EL (cell line): ENCODE data around the gene UNK.

Source experiments
- DNase-seq: peaks from one replicate; pipeline ENCODE4 v3.0.0-alpha.2; 2016

UNK gene, protein sequence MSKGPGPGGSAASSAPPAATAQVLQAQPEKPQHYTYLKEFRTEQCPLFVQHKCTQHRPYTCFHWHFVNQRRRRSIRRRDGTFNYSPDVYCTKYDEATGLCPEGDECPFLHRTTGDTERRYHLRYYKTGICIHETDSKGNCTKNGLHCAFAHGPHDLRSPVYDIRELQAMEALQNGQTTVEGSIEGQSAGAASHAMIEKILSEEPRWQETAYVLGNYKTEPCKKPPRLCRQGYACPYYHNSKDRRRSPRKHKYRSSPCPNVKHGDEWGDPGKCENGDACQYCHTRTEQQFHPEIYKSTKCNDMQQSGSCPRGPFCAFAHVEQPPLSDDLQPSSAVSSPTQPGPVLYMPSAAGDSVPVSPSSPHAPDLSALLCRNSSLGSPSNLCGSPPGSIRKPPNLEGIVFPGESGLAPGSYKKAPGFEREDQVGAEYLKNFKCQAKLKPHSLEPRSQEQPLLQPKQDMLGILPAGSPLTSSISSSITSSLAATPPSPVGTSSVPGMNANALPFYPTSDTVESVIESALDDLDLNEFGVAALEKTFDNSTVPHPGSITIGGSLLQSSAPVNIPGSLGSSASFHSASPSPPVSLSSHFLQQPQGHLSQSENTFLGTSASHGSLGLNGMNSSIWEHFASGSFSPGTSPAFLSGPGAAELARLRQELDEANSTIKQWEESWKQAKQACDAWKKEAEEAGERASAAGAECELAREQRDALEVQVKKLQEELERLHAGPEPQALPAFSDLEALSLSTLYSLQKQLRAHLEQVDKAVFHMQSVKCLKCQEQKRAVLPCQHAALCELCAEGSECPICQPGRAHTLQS

GRCh38 chr17:75784473-75785015 is at the start of gene UNK:
TSS of gene UNK (plus strand) at chr17:75784806. CDS start at chr17:75784881, 75 bp downstream.
- DNase-seq = peak; percentile 100

GRCh38 chr17:75736173-75736835 is 48.3 kb upstream of the UNK start:
- no peak for DNase-seq

- DNase-seq = no peak
These were observed 47.3 kb upstream of the UNK start for GRCh38 chr17:75737133-75737962.

DNA sequence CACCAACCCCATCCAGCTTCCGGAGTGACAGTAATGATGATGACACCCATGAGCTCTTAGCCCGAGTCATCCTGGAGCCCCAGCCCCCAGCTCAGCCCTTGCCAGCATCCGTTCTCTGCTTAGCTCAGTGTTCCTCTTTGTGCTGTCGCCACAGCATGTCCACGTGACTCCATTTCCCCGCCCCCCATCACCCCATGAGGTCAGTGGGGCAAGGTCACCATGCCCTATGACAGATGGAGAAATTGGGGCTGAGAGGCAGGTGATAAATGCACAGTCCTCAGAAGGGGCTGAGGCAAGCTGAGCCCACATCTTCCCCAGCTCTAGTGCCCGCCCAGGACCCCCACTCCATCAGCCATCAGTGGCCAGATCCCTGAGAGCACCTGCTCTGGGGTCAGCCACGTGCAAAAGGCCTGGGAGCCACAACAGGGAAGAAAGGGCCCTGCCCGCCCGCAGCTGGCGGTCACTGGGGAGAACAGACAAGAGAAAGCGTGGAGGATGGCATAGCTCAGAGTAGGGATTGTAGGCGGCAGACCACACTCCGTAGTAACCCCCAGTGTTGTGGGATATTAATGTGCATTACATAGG is 46.3 kb upstream of the UNK start:
- DNase-seq = peak; percentile 34

DNA sequence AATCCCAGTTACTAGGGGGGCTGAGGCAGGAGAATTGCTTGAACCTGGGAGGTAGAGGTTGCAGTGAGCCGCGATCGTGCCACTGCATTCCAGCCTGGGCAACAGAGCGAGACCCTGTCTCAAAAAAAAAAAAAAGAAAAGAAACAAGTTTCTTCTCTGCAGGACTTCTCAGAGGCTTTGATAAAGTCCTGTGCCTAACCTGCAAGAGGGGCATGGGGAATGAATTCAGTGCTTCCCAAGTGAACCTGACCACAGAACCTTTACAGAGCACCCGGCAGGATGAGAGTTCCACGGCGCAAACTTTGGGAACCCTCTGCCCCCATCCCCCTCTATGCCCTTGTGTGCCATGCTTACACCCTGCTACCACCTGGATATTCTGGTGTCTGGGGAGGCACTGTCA is 45.4 kb upstream of the UNK start:
- no peak for DNase-seq

DNA sequence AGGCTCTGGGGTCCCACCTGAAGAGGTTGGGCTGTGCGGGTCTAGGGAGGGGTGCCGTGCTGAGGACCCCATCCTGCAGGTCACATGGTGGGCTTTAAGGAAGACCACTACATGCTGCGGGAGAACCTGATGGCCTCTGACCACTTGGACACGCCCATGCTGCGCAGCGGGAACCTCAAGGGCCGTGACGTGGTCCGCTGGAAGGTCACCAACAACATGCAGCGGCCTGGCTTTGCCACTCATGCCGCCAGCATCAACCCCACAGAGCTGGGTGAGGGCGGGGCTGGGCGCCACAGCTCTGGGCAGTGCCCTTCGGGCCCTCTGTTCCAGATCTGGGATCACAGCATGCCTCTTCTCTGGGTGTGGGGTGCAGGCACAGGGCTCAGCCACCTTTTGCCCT is 44.8 kb upstream of the UNK start:
- DNase-seq = no peak

DNA sequence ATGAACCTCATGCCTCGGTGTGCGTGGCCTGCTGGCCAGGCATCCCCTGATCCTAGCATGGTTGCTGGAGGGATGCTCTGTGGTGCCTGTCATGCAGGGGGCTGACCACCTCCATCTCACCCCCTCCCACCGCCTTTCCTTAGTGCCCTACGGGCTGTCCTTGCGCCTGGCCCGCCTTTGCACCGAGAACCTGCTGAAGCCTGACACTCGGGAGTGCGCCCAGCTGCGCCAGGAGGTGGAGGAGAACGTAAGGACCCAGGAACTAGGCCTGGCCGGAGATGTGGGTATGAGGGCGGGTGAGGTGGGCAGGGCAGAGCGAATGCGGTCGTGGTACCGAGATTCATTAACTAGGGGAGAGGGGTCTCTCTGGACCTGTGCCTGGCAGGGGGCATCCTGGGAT is 44.4 kb upstream of the UNK start:
- no peak for DNase-seq

DNA sequence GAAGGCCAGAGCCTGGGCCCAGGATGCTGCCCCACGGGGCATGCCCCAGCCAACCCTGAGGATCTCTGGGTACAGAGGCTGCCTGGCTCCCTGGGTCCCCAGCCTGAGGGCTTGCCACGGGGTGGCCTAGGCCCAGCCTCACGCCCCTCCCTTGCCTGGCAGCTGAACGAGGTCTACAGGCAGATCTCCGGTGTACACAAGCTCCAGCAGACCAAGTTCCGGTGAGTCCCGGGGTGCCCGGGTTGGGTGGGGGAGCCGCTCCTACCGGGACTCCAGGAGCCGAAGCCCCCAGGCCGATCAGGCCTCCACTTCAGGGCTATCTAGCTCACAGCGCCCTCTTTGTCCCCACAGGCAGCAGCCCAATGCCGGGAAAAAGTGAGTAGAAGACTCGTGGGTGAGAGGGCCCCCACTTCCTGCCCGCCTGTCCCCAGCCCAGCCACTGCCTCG is 44.0 kb upstream of the UNK start:
- DNase-seq = no peak

- no peak for DNase-seq
These were observed 42.3 kb upstream of the UNK start for GRCh38 chr17:75742337-75742736.

DNA sequence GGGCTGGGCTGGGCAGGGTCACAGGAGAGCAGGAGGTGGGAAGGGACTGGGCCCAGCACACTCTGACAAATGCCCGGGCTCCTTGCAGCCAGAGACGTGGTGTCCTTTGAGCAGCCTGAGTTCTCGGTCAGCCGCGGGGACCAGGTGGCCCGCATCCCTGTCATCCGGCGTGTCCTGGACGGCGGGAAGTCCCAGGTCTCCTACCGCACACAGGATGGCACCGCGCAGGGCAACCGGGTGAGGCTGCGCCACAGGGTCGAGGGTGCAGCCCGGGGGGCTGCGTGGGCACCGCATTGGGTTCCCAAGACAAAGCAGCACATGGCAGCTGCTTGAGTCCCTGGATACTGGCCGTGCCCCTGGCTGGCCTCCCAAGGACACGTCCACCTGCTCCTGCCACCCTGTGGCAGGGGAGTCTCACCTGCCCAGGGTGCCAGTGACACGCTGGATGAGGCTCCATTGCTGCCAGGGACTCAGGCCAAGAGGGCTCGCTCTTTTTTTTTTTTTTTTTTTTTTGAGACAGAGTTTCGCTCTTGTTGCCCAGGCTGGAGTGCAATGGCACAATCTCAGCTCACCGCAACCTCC is 40.9 kb upstream of the UNK start:
- DNase-seq = no peak

- DNase-seq = no peak
These were observed 35.9 kb upstream of the UNK start for GRCh38 chr17:75748706-75749105.

DNA sequence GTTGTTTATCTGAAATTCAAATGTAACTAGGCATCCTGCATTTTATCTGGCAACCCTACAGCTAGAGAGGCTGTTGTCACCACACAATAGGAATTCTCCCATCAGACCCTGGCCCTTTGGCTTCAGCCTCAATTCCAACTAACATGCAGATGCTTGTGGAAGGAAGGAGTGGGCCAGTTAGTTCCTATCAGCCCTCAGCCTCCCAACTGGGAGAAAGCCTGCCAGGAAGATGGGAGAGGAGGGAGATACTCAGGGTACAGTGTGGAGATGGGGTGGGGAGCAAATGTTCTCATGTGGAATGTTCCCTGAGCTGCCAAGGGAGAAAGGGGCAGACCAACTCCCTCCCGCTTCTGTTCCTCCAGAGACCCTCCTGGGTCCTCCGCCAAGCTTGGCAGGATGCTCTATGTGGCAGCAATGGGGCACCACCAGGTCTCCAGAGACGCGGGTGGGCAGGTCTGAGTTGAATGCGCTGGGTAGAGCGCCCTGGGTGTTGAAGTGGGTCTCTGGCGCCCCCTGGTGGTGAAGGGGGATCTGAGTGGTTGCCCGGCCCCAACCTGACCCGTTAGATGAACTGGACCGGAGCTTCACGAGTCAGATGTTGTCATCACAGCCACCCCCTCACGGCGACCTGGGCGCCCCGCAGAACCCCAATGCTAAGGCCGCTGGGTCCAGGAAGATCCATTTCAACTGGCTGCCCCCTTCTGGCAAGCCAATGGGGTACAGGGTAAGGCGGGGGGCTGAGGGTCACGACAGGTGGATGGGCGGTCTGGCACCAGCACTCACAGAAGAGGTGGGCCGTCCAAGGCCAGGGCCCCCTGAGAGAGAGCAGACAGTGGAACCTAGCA is 34.8 kb upstream of the UNK start:
- peak; percentile 76 for DNase-seq

DNA sequence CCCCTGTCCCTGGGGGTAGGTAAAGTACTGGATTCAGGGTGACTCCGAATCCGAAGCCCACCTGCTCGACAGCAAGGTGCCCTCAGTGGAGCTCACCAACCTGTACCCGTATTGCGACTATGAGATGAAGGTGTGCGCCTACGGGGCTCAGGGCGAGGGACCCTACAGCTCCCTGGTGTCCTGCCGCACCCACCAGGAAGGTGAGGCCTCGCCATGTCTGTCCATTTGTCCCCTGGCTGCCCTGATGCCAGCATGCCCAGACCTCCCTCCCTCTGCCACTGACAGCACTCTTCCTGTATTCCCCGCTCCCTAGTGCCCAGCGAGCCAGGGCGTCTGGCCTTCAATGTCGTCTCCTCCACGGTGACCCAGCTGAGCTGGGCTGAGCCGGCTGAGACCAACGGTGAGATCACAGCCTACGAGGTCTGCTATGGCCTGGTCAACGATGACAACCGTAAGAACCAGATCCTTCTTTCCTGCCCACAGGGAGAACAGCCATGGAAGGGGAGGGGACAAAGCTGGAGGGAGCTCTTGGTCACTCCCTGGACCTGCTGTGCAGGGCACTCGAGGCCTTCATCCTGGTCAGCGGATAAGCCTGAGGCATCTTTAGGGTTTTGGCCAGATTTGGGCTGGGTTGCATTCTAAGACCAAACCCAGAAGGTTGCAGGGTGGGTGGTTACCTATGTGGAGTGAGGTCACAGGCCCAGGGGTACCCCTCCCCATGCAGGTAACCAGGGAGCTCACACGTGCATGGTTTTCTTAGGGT is 33.8 kb upstream of the UNK start:
- DNase-seq = no peak

DNA sequence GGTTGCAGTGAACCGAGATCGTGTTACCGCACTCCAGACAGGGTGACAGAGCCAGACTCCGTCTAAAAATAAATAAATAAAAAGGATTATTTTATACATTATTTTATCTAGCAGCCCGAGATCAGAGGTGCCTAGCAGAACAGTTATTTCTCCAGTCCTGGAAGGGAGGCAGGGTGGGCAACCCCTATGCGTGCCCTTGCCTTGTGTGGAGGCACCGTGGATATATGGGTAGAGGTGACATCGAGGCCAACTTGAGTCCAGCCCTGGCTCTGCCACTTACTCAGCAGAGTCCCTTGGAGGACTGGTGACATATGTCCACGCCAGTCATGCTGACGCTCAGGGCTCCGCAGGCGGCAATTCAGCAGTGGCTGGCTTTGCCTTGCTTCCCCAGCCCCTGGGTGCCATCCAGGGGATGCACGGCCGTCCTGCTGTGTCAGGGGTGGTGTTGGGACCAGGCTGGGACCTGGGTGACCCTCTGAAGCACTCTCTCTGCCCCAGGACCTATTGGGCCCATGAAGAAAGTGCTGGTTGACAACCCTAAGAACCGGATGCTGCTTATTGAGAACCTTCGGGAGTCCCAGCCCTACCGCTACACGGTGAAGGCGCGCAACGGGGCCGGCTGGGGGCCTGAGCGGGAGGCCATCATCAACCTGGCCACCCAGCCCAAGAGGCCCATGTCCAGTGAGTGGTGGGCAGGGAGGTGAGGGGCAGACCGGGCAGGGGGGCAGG is 32.8 kb upstream of the UNK start:
- DNase-seq = no peak

- DNase-seq = no peak
These were observed 32.2 kb upstream of the UNK start for GRCh38 chr17:75752405-75752709.

- no peak for DNase-seq
These were observed 31.6 kb upstream of the UNK start for GRCh38 chr17:75752802-75753513.

DNA sequence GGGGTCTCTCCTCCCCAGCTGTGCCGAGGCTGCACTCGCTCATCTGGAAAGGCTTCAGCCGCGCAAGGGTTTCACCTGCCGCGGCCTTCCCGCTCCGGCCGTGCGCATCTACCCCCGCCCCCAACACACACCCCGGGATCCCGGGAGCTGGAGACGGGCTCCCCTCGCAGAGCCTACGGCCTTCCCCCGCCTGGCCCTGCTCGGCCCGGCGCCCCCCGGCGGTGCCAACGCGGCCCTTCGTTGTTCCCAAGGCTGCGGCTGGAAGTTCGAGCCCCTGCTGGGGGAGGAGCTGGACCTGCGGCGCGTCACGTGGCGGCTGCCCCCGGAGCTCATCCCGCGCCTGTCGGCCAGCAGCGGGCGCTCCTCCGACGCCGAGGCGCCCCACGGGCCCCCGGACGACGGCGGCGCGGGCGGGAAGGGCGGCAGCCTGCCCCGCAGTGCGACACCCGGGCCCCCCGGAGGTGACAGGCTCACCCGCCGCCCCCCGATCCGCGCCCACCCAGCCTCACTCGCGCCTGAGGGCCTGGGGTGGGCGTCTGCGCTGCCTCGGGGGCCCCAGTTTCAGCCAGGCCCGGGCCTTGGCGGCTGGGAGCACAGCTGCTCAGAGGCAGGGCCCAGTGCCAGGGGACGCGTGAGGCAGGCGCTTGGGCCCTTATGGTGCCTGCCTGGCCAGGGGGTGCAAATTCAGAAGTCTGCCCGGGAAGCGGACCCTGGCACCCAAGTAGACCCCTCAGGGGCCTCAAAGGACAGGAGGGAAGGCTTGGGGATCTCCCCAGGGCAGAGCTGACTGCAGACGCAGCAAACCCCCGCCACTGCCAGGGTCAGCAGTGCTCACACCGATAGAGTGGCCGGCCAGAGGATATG is 30.9 kb upstream of the UNK start:
- DNase-seq = peak; percentile 81
